Hematopoietic multipotent progenitor cell treated with erythropoietin and hydrocortisone succinate and interleukin-3 and kit ligand, for 17 days (in vitro differentiated cells): ENCODE results near the gene SHPK.

ENCODE experiments used
- DNase-seq: peaks from one replicate; pipeline ENCODE4 v3.0.0-alpha.2; 2015; ENCODE audit warnings: low spot score

Gene SHPK

DNA sequence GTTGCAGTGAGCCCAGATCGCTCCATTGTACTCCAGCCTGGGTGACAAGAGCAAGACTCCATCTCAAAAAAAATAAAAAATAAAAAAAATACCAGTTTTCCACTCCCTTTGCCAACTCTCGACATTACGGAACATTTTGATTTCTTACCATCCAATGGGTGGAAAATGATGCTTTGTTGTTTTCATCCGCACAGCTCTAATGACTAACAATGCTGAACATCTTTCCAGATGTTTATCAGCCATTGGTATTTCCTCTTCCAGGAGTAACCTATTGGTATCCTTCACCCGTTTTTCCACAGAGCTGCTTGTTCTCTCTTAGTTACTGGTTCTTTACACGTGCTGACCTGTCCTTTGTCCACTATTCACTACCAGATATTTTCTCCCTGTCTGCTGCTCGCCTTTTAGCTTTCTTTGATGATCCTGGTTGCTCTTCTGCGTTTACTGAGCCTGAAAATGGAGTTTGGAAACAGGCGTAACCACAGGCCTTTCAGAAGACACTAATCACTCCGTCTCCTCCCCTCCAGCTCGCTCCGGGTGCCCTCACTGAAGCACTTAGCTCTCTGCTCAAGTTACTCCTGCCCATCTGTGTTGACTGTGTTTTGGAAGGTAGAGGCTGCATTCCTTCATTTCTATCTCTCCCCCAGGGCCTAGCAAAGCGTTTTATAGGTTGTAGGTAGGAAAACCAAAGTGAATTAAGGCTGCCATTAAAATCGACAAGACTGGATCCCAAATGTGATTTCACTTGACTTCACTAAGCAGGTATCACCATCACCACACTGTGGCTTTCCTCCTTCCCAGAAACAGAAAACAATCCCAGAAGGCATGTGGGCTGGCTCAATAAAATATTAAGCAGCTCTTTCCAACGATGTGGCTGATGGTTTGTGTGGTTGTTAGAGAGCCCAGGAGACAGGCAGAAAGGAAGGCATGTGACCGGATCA, 8.9 kb downstream of the SHPK start:
- no peak for DNase-seq

GRCh38 chr17:3622977-3623594, 13.0 kb downstream of the SHPK start:
- DNase-seq = no peak

GRCh38 chr17:3621146-3621720, 14.8 kb downstream of the SHPK start:
- no peak for DNase-seq

GRCh38 chr17:3615160-3615870, 20.7 kb downstream of the SHPK start:
- no peak for DNase-seq

DNA sequence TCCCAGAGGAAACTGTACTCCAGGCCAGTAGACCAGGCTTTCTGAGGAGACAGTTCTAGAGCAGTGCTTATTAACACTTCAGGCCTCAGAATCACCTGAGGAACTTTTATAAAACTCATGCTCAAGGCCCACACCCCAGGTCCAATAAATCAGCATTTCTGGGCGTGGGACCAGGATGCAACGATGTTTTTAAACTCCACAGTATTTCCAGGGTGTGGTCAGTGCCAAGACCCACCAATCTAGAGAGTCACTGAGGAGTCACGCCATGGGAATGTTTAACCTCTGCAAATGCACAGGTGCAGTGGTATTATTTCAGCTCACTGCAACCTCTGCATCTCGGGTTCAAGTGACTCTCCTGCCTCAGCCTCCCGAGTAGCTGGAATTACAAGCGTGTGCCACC, 22.9 kb downstream of the SHPK start:
- DNase-seq = no peak

GRCh38 chr17:3610523-3610922, 25.5 kb downstream of the SHPK start:
- DNase-seq = no peak

DNA sequence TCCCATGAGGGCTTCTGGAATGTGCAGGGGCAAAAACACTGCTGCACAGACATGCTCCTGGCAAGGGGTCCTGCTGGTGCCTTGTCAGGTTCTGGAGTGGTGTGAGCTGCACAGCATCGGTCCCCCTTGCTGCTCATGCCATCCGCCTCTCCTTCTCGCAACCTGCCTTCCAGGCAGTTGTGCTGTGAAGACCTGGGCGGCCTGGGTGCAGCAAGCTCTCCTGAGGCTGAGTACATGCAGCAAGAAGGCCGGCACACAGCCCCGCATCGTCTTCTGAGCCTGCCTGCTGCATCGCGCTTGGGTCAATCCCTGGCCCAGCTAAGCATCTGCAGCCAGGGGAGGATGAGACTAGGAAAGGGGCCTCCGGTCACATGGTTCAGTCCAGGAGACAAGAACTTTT, 26.4 kb downstream of the SHPK start:
- DNase-seq = no peak

GRCh38 chr17:3603870-3604259, 32.2 kb downstream of the SHPK start:
- no peak for DNase-seq

GRCh38 chr17:3603119-3603869, 32.8 kb downstream of the SHPK start:
- DNase-seq = no peak

DNA sequence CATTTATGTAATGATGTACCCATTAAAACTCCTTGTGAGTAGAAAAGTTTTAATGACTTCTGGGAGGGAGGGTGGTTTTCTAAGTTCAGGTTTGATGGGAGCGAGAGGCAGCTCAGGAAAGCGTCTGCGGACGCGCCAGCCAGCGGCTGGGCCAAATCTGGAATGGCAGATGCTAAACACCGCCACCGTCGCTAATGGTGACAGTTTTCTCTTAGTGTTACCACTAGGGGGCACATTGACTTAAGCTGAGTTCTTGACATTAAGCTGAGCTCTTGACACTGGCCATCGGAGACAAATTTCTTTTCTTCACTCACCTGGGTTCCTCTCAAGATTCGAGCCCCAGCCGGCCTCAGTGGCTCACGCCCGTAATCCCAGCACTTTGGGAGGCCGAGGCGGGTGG, 33.6 kb downstream of the SHPK start:
- DNase-seq = peak; percentile 67

DNA sequence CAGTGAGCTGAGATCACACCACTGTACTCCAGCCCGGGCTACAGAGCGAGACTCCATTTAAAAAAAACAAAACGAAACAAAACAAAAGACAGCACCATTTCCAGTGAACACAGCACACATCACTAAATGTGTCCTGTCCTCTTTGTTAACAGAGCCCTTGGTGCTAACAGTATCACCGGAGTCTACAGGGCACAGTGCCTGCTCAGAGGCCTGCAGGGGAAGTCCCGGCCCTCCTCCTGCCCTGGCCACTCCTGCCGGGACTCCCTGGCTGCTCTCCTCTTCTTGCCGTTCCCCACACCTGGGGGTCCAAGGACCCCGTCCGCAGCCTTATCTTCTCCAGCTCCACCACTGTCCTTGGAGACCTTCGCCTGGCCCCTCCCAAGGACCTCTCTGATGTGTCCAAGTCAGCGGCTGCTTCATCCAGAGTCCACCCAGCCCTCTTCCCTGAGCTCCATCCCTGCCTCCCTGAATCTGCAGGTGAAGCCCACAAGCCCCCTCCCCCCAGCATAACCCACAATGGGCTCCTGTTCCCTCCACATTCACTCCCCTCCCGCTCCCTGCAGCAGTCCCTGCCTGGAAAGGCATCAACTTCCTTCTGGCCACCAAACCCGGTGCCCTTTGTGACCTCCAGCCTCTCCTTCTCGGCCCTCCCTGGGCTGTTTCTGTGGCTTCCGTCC, 35.4 kb downstream of the SHPK start:
- DNase-seq = no peak

DNA sequence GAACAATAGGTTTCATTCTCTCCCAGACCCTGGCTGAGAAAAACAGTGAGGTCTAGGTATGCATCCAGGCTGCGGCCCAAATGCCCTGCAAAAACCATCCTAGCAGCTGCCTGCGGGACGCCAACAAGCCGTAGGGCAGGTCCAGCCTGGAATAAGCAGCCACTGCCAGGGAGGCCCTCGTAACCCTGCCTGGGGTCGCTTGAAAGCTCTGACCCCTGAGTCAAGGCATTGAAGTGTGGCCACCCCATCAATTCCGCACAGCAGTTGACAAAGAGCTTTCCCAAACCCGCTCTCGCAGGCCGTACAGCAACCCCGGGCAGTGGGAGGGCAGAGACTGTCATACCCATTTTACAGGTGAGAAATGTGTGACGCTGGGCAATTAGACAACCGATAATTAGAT, 38.0 kb downstream of the SHPK start:
- DNase-seq = no peak

DNA sequence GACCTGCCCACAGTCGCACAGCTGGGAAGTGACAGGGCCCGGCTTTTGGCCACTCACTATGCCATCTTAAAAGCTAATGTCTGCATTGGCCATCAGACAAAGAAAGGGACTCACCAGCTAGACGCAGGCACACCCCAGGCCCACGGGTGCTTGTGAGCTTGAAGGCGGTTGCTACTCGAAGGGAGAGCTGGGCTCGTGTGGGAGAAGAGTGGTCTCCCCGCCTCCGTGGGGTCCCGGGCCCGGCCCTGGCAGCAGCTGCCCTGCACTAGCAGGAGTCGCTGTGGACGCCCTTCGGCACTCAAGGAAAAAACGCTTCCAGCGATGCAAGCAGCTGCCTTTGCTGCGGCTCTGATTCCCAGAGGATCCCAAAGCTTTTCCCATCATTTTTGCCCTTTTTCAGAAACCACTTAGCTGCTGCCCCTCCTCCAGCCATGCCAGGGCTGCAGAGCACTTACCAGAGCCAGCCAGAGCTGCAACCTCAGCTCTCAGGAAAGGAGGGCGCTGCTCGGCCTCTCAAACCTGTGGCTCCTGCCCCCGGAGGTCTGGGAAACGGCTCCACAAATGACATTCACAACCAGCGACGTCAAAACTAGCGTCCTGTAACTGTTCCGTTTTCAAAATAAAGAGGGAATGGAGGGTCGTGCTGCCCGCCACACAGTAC, 39.1 kb downstream of the SHPK start:
- no peak for DNase-seq

DNA sequence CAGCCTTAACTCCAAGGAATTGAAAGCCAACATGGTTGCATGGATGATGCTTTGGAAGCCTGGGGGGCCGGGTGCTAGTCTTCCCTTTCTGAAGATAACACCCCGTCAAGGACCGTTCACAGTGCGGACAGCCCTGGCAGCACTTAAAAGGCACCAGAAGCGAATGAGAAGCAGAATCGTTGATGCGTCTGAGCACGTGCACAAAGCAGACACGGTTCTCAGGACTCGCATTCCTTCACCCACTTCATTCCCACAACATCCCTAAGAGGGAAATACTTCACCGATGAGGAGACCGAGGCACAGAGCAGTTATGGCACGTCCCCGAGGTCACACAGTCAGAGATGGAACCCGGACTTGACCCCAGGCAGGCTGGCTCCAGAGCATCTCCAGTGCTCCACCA, 41.1 kb downstream of the SHPK start:
- no peak for DNase-seq

GRCh38 chr17:3594051-3594800, 41.8 kb downstream of the SHPK start:
- DNase-seq = no peak

DNA sequence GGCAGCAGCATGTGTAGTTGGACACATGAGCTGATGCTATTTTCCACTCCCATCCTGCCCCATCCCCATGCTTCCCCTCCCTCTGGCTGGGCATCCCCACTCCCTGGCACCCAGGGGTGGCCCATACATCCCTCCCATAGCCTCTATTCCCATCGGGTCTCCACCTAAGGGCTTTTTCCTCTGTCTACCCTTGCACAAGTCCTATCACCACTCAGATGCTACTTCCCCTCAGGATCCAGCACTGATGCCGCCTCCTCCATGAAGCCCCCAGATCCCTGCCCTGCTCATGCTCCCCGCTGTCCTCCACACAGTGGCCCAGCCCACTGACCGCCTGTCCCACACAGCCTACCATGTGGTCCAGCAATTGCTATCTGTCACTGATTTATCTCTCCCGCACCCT, 42.7 kb downstream of the SHPK start:
- DNase-seq = no peak

GRCh38 chr17:3592216-3592860, 43.7 kb downstream of the SHPK start:
- no peak for DNase-seq

- DNase-seq = no peak
Measured at GRCh38 chr17:3590768-3591167, 45.3 kb downstream of the SHPK start.

GRCh38 chr17:3590231-3590630, 45.8 kb downstream of the SHPK start:
- DNase-seq = no peak

DNA sequence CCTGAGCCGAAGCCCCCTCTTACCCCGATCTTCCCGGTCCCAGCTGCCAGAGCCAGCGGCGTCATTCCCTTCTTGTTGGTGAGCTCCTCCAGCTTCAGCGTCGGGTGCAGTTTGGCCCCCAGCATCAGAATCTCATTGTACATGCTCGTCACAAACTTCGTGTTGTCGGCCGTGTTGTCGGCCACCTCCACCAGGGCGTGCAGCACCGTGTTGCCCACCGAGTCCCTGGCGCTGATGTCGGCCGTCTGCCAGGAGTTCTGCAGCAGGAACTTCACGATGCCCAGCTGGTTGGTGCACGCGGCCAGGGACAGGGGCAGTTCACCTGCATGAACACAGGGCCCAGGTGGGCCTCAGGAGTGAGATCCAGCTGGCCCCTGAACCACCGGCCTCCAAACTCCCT, 46.3 kb downstream of the SHPK start:
- DNase-seq = no peak
